ENCODE data around the gene GNL2. TPM values are rescaled to one million over a fixed set of nuclear protein-coding genes. Genes with fewer than 3 reads are reported as not detected.

The GNL2 gene
- total RNA-seq, 1 experiment from 2014 or later, result 106 TPM

GRCh38 chr1:37549341-37549740 is 46.4 kb downstream of the GNL2 start:
- H3K56ac ChIP-seq (ENCODE audit: insufficient read length, low read depth, low read length), result no peak overlapping the region
- no peak overlapping the region for H2BK5ac ChIP-seq (ENCODE audit: insufficient read length, low read length)
- TF ChIP-seq, protein P1, sequence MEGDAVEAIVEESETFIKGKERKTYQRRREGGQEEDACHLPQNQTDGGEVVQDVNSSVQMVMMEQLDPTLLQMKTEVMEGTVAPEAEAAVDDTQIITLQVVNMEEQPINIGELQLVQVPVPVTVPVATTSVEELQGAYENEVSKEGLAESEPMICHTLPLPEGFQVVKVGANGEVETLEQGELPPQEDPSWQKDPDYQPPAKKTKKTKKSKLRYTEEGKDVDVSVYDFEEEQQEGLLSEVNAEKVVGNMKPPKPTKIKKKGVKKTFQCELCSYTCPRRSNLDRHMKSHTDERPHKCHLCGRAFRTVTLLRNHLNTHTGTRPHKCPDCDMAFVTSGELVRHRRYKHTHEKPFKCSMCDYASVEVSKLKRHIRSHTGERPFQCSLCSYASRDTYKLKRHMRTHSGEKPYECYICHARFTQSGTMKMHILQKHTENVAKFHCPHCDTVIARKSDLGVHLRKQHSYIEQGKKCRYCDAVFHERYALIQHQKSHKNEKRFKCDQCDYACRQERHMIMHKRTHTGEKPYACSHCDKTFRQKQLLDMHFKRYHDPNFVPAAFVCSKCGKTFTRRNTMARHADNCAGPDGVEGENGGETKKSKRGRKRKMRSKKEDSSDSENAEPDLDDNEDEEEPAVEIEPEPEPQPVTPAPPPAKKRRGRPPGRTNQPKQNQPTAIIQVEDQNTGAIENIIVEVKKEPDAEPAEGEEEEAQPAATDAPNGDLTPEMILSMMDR (conservative IDR thresholded peaks at IDR 0.05), result no peak
- no peak overlapping the region for H3K4ac ChIP-seq (ENCODE audit: low read depth, low read length)
- no peak overlapping the region for H3K18ac ChIP-seq (ENCODE audit: insufficient read length, low read depth, low read length)
- H3K4me3 Mint-ChIP-seq, result no peak overlapping the region
- H3K79me1 ChIP-seq (ENCODE audit: insufficient read depth, low read depth, low read length, poor library complexity, severe bottlenecking), result no peaks in the 10 kb centered on the region
- no peaks in the 10 kb centered on the region for H4K20me1 ChIP-seq (ENCODE audit: control insufficient read depth, insufficient read depth, insufficient read length)
- H3K14ac ChIP-seq (ENCODE audit: insufficient read depth, low read length), result no peak overlapping the region
- H3K27me3 ChIP-seq (ENCODE audit: insufficient read depth, low read length), result no peaks in the 10 kb centered on the region
- H2BK20ac ChIP-seq (ENCODE audit: low read depth, low read length, poor library complexity, severe bottlenecking), result no peak overlapping the region
- no peak overlapping the region for H2AFZ ChIP-seq (ENCODE audit: low read length)
- peaks cover 3 to 4% of the 10 kb centered on the region in 2 experiments; a peak in 3 of 5 replicates for H3K9me3 Mint-ChIP-seq
- no peak overlapping the region for H2BK120ac ChIP-seq (ENCODE audit: low read depth, low read length, poor library complexity, severe bottlenecking)
- H3K27ac Mint-ChIP-seq, result no peak overlapping the region
- H4K5ac ChIP-seq (ENCODE audit: insufficient read length, low read depth, low read length), result no peak overlapping the region
- no peaks in the 10 kb centered on the region for H3K9me3 ChIP-seq (ENCODE audit: control insufficient read depth, low read depth, low read length)
- no peak overlapping the region for H4K91ac ChIP-seq (ENCODE audit: insufficient read length, low read depth, low read length)
- no peak overlapping the region for H2BK12ac ChIP-seq (ENCODE audit: insufficient read length, low read depth, low read length)
- peaks cover 7% of the 10 kb centered on the region for H3K23me2 ChIP-seq (ENCODE audit: insufficient read length, low read depth, low read length, poor library complexity, severe bottlenecking)
- H2BK15ac ChIP-seq (ENCODE audit: low read depth, low read length), result no peak overlapping the region
- H3K4me1 ChIP-seq (ENCODE audit: insufficient read depth, low read length), result no peaks in the 10 kb centered on the region
- no peak overlapping the region for H3K9ac ChIP-seq (ENCODE audit: extremely low read depth, insufficient read length, low read length)
- H3K27ac ChIP-seq (ENCODE audit: insufficient read length, low read depth, low read length), result no peak overlapping the region
- no peak overlapping the region for H3K4me2 ChIP-seq (ENCODE audit: insufficient read depth, insufficient read length, low read length)
- peaks cover 20 to 62% (median 61%) of the 10 kb centered on the region in 3 experiments; a peak in 6 of 7 replicates for H3K36me3 Mint-ChIP-seq (ENCODE audit: insufficient read depth in 1 of 3, low read depth in 3 of 3)
- WGBS (ENCODE audit: extremely low coverage, insufficient read length, low lambda C conversion rate), result no CpG with 5 or more reads among the region's 6 CpGs
- H3K4me1 Mint-ChIP-seq, result peaks cover 9 to 10% of the 10 kb centered on the region in 2 experiments
- H4K8ac ChIP-seq (replicated peaks; ENCODE audit: insufficient read length, low read depth, low read length), result no peak overlapping the region
- H3K79me2 ChIP-seq (ENCODE audit: insufficient read depth, low read length), result no peaks in the 10 kb centered on the region; the same call in 1 of the 2 replicates
- no peak overlapping the region for H3K23ac ChIP-seq (ENCODE audit: insufficient read length, low read depth, low read length)
- H3K27me3 Mint-ChIP-seq (ENCODE audit: low read depth), result peaks cover 3% of the 10 kb centered on the region; the same call in 1 of the 2 replicates
- no peak overlapping the region for H2AK5ac ChIP-seq (ENCODE audit: insufficient read length, low read length)
- no peak overlapping the region for H3T11ph ChIP-seq (ENCODE audit: low read length)
- no peak for DNase-seq

Measured in H9 (cell line).